ENCODE measurements around the gene OR2G6.
"Not testable (repeated sequence)": the region's sequence is repeated elsewhere in the genome, so short reads cannot be mapped to it uniquely, and the experiment has no call there.

Gene OR2G6

GRCh38 chr1:248507773-248508172, at the start of gene OR2G6:
Gene OR2G6, plus strand, starts transcription at chr1:248508073. Its CDS starts 13,574 bp downstream, at chr1:248521647.
- FAIRE-seq: not testable (repeated sequence)

DNA sequence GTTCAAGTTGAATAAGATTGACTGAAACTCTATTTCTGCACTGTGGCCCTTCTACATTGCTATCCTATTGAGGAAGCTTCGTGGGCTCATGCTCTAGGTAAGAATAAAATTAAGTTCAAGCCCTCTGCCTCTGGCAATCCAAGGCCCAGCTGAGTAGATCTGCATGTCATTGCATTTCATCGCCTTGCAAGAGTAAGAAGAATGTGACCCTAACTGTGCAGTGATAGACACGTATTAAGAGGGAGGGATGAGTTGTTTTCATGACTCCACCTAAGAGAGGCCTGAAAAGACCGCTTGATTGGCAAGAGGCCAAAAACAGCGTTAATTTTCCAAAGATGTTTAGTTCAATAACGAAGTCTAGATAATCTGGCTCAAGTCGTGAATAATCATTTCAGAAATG, 48.8 kb upstream of the OR2G6 start:
- not testable (repeated sequence) for FAIRE-seq

- no peak for FAIRE-seq
These were observed 36.7 kb upstream of the OR2G6 start for GRCh38 chr1:248471154-248471553.

GRCh38 chr1:248472111-248472510, 35.8 kb upstream of the OR2G6 start:
- FAIRE-seq: not testable (repeated sequence)

- FAIRE-seq: not testable (repeated sequence)
These were observed 34.8 kb upstream of the OR2G6 start, which contains the start of gene OR2T3 for GRCh38 chr1:248473051-248473450. Gene OR2T3, plus strand, starts transcription at chr1:248473351. Its CDS starts 0 bp downstream, at chr1:248473351.

DNA sequence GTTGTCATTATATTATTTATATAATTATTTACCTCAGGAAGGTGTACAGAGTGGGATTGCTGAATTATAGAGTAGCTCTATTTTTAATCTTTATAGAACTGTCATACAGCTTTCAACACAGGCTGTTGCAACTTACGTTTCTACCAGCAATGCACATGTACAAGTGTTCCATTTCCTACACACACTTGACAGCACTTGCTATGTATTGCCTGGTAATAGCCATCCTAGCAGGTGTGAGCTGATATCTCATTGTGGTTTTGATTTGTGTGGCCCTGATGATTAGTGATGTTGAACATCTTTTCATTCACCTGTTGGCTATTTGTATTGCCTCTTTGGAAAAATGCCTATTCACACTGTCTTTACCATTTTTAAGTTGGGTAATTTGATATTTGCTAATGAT, 32.2 kb upstream of the OR2G6 start:
- FAIRE-seq: not testable (repeated sequence)

GRCh38 chr1:248481686-248482579, 25.9 kb upstream of the OR2G6 start:
- not testable (repeated sequence) for FAIRE-seq

DNA sequence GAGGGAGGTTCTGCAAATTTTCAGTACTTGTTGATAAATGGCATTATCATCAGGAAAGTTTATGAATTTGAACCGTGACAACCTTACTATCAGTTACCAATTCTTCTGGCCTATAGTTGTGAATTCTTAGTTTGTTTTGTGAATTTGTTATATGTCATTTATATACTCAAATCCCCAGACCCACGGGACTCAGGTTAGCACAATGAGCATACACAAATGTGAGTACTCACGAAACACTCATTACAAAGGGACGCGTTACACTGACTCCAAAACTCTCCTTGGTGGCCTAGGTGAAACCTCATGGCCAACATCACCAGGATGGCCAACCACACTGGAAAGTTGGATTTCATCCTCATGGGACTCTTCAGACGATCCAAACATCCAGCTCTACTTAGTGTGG, 19.6 kb upstream of the OR2G6 start, which contains the start of gene OR2T5:
Gene OR2T5 (plus strand): TSS at position 301 of the 400 bp plus-strand sequence. CDS start 0 bp downstream, at position 301.
- FAIRE-seq: not testable (repeated sequence)

- FAIRE-seq: not testable (repeated sequence)
These were observed 11.2 kb upstream of the OR2G6 start for GRCh38 chr1:248496661-248497060.

DNA sequence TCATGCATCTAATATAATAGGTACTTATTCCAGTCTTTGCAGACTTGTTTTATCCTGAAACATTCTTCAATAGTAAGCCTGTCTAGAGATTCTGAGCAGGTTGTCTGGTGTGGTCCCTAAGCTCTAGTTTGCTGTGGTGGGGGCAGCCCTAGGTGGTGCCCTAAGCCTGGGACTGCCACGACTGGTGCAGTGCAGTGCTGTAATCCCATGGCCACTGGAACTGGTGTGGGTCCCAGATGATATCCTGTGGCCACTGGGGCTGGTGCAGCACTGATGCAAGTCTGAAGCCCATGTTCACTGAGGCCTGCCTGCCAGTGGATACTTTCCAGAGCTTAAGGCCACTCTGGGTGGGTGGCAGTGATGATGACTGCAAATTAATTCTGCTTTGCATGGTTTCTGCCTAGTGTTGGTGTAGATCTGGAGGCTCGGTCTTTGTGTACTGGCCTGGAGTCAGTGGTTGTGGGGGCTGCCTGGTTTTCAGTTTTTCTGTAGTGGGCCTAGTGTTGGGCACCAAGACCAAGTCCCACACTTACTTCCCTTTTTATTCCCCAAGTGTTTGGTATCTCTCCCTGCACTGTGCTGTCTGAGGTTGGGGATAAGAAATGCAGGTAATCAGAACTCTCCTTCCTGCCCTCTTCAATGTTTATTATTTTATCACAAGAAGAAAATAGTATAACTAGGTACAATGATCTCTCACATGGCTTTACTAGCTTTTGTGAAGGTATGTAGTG, 7.4 kb upstream of the OR2G6 start:
- FAIRE-seq: not testable (repeated sequence)

DNA sequence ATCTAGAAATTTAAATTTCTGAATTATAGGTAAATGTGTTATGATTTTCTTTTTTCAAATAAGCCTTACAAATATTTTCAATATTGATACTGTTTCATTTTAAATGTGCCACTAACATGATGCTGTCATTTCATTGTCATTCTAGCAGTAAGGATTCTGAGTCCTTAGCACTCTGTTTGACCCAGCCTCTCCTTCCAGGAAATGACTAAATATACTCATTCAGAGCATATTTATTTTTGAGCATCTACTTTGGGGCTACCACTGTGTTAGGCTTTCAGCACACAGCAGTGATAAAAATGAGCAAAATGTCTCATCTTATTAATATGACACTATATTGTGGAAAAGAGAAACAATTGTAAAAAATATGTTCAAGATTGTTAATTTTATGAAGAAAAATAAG, 2.3 kb downstream of the OR2G6 start:
- FAIRE-seq: not testable (repeated sequence)

DNA sequence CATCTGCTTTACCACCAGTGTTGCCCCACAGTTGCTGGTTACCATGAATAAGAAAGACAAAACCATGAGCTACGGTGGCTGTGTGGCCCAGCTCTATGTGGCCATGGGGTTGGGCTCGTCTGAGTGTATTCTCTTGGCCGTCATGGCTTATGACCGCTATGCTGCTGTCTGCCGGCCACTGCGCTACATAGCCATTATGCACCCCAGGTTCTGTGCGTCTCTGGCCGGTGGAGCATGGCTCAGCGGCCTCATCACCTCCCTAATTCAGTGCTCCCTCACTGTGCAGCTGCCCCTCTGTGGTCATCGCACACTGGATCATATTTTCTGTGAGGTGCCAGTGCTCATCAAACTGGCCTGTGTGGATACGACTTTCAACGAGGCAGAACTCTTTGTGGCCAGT, 14.0 kb downstream of the OR2G6 start:
- FAIRE-seq: no peak

DNA sequence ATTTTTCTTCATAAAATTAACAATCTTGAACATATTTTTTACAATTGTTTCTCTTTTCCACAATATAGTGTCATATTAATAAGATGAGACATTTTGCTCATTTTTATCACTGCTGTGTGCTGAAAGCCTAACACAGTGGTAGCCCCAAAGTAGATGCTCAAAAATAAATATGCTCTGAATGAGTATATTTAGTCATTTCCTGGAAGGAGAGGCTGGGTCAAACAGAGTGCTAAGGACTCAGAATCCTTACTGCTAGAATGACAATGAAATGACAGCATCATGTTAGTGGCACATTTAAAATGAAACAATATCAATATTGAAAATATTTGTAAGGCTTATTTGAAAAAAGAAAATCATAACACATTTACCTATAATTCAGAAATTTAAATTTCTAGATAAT, 29.6 kb downstream of the OR2G6 start:
- FAIRE-seq: not testable (repeated sequence)

DNA sequence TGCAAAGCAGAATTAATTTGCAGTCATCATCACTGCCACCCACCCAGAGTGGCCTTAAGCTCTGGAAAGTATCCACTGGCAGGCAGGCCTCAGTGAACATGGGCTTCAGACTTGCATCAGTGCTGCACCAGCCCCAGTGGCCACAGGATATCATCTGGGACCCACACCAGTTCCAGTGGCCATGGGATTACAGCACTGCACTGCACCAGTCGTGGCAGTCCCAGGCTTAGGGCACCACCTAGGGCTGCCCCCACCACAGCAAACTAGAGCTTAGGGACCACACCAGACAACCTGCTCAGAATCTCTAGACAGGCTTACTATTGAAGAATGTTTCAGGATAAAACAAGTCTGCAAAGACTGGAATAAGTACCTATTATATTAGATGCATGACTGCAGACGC, 39.5 kb downstream of the OR2G6 start:
- not testable (repeated sequence) for FAIRE-seq

DNA sequence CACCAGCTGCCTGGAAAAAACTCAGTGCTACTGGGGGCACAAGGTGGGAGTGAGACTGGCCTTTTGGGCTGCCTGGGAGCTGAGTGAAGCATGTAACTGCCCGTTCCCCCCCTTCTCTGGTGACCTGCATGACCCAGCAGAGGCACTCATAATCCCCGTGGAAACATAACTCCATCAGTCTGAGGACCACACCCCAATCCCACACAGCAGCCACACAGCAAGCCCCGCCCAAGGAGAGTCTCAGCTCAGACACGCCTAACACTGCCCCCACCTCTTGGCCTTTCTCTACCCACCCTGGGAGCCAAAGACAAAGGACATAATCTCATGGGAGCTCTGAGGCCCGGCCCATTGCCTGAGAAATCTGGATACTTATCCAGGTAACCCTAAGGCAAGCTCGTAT, 43.2 kb downstream of the OR2G6 start:
- not testable (repeated sequence) for FAIRE-seq

GRCh38 chr1:248562672-248563071, 54.8 kb downstream of the OR2G6 start, which contains the start of gene OR2T29:
Gene OR2T29, minus strand, starts transcription at chr1:248562772. Its CDS starts 3,281 bp downstream, at chr1:248559491.
- FAIRE-seq: not testable (repeated sequence)

- FAIRE-seq: not testable (repeated sequence)
These were observed 57.9 kb downstream of the OR2G6 start for GRCh38 chr1:248565530-248566373.

DNA sequence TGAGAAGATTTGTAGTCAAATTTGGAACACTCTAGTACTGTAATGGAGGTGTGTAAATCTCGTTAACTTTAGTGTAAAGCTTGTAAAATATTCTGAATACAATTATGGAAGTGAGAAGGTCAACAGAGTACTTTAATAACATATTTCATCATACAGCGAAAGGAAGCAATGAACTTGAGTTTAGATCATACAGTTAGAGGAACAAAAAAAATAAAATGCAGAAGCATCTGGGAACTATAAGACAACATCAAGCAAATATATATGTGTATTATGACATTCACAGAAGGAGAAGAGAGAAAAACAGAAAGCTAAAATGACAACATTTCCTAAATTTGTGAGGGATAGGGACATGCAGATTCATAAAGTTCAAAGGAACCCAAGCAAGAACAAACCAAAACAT, 61.2 kb downstream of the OR2G6 start:
- not testable (repeated sequence) for FAIRE-seq

DNA sequence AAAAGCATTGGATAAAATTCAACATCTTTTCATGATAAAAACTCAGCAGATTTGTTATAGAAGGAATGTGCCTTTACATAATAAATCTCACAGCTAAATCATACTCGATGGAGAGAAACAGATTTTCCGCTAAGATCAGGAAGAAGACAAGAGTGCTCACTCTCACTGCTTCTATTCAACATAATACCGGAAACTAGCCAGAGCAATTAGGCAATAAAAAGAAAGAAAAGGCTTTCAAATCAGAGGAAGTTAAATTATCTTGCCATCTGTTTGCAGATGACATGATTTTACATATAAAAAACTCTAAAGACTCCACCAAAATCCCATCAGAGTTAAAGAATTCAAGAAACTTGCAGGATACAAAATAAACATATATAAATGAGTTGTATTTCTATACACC, 62.9 kb downstream of the OR2G6 start:
- not testable (repeated sequence) for FAIRE-seq

DNA sequence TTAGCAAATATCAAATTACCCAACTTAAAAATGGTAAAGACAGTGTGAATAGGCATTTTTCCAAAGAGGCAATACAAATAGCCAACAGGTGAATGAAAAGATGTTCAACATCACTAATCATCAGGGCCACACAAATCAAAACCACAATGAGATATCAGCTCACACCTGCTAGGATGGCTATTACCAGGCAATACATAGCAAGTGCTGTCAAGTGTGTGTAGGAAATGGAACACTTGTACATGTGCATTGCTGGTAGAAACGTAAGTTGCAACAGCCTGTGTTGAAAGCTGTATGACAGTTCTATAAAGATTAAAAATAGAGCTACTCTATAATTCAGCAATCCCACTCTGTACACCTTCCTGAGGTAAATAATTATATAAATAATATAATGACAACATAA, 64.2 kb downstream of the OR2G6 start:
- not testable (repeated sequence) for FAIRE-seq

- not testable (repeated sequence) for FAIRE-seq
These were observed 66.0 kb downstream of the OR2G6 start for GRCh38 chr1:248573856-248574255.

GRCh38 chr1:248574657-248575056, 66.8 kb downstream of the OR2G6 start, which contains the start of gene OR2T34:
Gene OR2T34, minus strand, starts transcription at chr1:248574757. Its CDS starts 0 bp downstream, at chr1:248574757.
- FAIRE-seq: not testable (repeated sequence)

All from endometrium (tissue), 2 donors.